Measurements from ENCODE around the gene CLCNKB. TPM values are rescaled to one million over a fixed set of nuclear protein-coding genes. Genes with fewer than 3 reads are reported as not detected.
A peak's percentile ranks its signal among the peaks of the same experiment; 100 is the strongest.
"Not testable (repeated sequence)": the region's sequence is repeated elsewhere in the genome, so short reads cannot be mapped to it uniquely, and the experiment has no call there.

CLCNKB gene
- polyA plus RNA-seq, 2 donors = 0.06 TPM; not detected in 1

GRCh38 chr1:16043950-16044349, 368 bp downstream of the CLCNKB start:
- Histone ChIP-seq H3K36me3 (ENCODE audit: control insufficient read depth in 2 of 2, insufficient read depth in 2 of 2, low read length in 1 of 2) (no peaks in the 10 kb centered on the region), H3K27ac (ENCODE audit: low read depth in 2 of 2, low read length in 1 of 2) (no peak overlapping the region), H3K9me3 (ENCODE audit: control insufficient read depth in 2 of 2, insufficient read depth in 1 of 2, low read depth in 1 of 2, low read length in 1 of 2) (no peaks in the 10 kb centered on the region), H3K4me1 (ENCODE audit: control insufficient read depth in 2 of 2, insufficient read depth in 2 of 2, low read length in 1 of 2) (no peaks in the 10 kb centered on the region), H3K27me3 (ENCODE audit: control insufficient read depth in 1 of 2, insufficient read depth in 2 of 2, low read length in 2 of 2) (no peaks in the 10 kb centered on the region), H3K4me3 (ENCODE audit: low read depth in 1 of 2, low read length in 2 of 2) (no peak overlapping the region)
- WGBS, 2 donors = 86 to 97% methylated on average over 2 to 5 of the region's 5 CpGs

DNA sequence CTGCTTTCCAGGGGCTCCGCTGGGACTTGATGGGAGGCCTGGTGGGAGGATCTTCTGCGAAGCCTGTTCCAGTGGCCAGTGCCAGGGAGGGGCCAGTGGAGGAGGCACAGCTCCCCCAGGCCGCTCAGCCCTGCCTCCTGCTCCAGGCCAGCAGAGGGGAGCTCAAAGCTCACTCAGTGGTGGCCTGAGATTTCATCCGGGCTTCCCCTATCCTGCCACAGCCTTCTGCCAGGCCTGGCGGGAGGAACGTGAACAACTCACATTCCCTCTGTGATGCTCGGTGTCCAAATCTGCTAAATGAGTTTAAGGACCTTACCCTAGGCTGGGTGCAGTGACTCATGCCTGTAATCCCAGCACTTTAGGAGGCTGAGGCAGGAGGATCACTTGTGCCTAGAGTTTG, 3.3 kb downstream of the CLCNKB start:
- Histone ChIP-seq H3K36me3 (ENCODE audit: control insufficient read depth in 2 of 2, insufficient read depth in 2 of 2, low read length in 1 of 2) (no peaks in the 10 kb centered on the region), H3K27ac (ENCODE audit: low read depth in 2 of 2, low read length in 1 of 2) (no peak overlapping the region), H3K27me3 (ENCODE audit: control insufficient read depth in 1 of 2, insufficient read depth in 2 of 2, low read length in 2 of 2) (no peaks in the 10 kb centered on the region), H3K4me1 (ENCODE audit: control insufficient read depth in 2 of 2, insufficient read depth in 2 of 2, low read length in 1 of 2) (no peaks in the 10 kb centered on the region), H3K9me3 (ENCODE audit: control insufficient read depth in 2 of 2, insufficient read depth in 1 of 2, low read depth in 1 of 2, low read length in 1 of 2) (no peaks in the 10 kb centered on the region), H3K4me3 (ENCODE audit: low read depth in 1 of 2, low read length in 2 of 2) (no peak overlapping the region)
- WGBS, 2 donors = 60 to 62% methylated on average over 7 of the region's 7 CpGs

- WGBS, 2 donors = 70 to 85% methylated on average over 13 to 19 of the region's 19 CpGs
- Histone ChIP-seq H3K4me1 (ENCODE audit: control insufficient read depth in 2 of 2, insufficient read depth in 2 of 2, low read length in 1 of 2) (no peaks in the 10 kb centered on the region), H3K9me3 (ENCODE audit: control insufficient read depth in 2 of 2, insufficient read depth in 1 of 2, low read depth in 1 of 2, low read length in 1 of 2) (no peaks in the 10 kb centered on the region), H3K27ac (ENCODE audit: low read depth in 2 of 2, low read length in 1 of 2) (no peak overlapping the region), H3K36me3 (ENCODE audit: control insufficient read depth in 2 of 2, insufficient read depth in 2 of 2, low read length in 1 of 2) (no peaks in the 10 kb centered on the region), H3K27me3 (ENCODE audit: control insufficient read depth in 1 of 2, insufficient read depth in 2 of 2, low read length in 2 of 2) (no peaks in the 10 kb centered on the region), H3K4me3 (ENCODE audit: low read depth in 1 of 2, low read length in 2 of 2) (no peak overlapping the region)
These were observed 4.4 kb downstream of the CLCNKB start for GRCh38 chr1:16047791-16048475.

DNA sequence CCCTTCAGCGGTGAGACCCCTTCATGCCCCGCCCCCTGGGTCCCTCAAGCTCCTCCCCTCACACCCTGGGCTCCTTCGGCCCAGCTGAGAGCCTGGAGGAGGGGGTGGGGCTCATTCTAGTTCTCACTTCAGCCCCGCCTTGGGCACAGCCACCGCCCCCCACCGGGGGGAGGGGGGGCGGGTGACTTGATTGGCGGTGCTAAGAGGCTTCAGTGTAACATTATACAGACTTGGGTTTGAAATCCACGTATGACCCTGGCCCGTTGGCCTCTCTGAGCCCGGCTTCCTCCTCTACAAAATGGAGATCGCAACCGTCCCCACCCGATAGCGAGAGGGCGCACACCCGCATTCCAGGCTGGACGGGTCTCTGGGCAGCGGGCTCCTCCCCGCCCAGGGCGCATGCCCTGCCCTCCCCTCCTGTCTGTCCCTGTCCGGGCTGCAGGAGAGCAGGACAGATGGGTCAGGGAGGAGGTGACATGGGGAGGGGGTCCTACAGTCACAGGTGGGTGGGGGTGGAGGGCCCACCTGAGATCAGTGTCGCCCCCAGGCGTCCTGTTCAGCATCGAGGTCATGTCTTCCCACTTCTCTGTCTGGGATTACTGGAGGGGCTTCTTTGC, 5.1 kb downstream of the CLCNKB start:
- WGBS, 2 donors = 2 to 5% methylated on average over 20 to 25 of the region's 25 CpGs
- Histone ChIP-seq H3K27me3 (ENCODE audit: control insufficient read depth in 1 of 2, insufficient read depth in 2 of 2, low read length in 2 of 2) (no peaks in the 10 kb centered on the region), H3K9me3 (ENCODE audit: control insufficient read depth in 2 of 2, insufficient read depth in 1 of 2, low read depth in 1 of 2, low read length in 1 of 2) (no peaks in the 10 kb centered on the region), H3K36me3 (ENCODE audit: control insufficient read depth in 2 of 2, insufficient read depth in 2 of 2, low read length in 1 of 2) (no peaks in the 10 kb centered on the region), H3K4me3 (ENCODE audit: low read depth in 1 of 2, low read length in 2 of 2) (peak overlapping the region; percentile 26 to 28), H3K27ac (ENCODE audit: low read depth in 2 of 2, low read length in 1 of 2) (no peak overlapping the region), H3K4me1 (ENCODE audit: control insufficient read depth in 2 of 2, insufficient read depth in 2 of 2, low read length in 1 of 2) (no peaks in the 10 kb centered on the region)

DNA sequence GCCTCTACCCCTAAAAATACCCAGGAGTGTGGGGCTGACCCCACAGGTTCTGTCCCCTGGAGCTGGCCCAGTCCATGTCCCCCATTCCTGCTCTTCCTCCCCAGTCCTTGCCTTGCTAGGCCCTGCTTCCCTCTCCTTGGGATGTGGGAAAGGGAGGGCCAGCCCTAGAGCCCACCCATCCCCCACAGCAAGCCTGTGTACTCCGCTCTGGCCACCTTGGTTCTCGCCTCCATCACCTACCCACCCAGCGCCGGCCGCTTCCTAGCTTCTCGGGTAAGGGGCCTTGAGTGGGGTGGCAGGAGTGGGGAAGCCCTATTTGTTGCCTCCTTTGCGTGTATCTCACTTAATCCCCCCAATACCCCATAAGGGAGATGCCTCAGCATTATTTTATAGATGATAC, 6.7 kb downstream of the CLCNKB start:
- Histone ChIP-seq H3K36me3 (ENCODE audit: control insufficient read depth in 2 of 2, insufficient read depth in 2 of 2, low read length in 1 of 2) (no peaks in the 10 kb centered on the region), H3K4me3 (ENCODE audit: low read depth in 1 of 2, low read length in 2 of 2) (no peak overlapping the region), H3K4me1 (ENCODE audit: control insufficient read depth in 2 of 2, insufficient read depth in 2 of 2, low read length in 1 of 2) (no peaks in the 10 kb centered on the region), H3K27ac (ENCODE audit: low read depth in 2 of 2, low read length in 1 of 2) (no peak overlapping the region), H3K9me3 (ENCODE audit: control insufficient read depth in 2 of 2, insufficient read depth in 1 of 2, low read depth in 1 of 2, low read length in 1 of 2) (no peaks in the 10 kb centered on the region), H3K27me3 (ENCODE audit: control insufficient read depth in 1 of 2, insufficient read depth in 2 of 2, low read length in 2 of 2) (no peaks in the 10 kb centered on the region)
- WGBS, 2 donors = 84 to 86% methylated on average over 7 of the region's 7 CpGs

- H3K9me3 ChIP-seq (ENCODE audit: control insufficient read depth in 2 of 2, insufficient read depth in 1 of 2, low read depth in 1 of 2, low read length in 1 of 2) = no peaks in the 10 kb centered on the region
- H3K27ac ChIP-seq (ENCODE audit: low read depth in 2 of 2, low read length in 1 of 2) = no peak overlapping the region
- H3K36me3 ChIP-seq (ENCODE audit: control insufficient read depth in 2 of 2, insufficient read depth in 2 of 2, low read length in 1 of 2) = no peaks in the 10 kb centered on the region
- H3K4me1 ChIP-seq (ENCODE audit: control insufficient read depth in 2 of 2, insufficient read depth in 2 of 2, low read length in 1 of 2) = peaks cover 0 to 4% of the 10 kb centered on the region in 2 donors
- 88 to 90% methylated on average over 3 of the region's 3 CpGs for WGBS, 2 donors
- H3K27me3 ChIP-seq (ENCODE audit: control insufficient read depth in 1 of 2, insufficient read depth in 2 of 2, low read length in 2 of 2) = no peaks in the 10 kb centered on the region
- H3K4me3 ChIP-seq (ENCODE audit: low read depth in 1 of 2, low read length in 2 of 2) = no peak overlapping the region
These were observed 7.5 kb downstream of the CLCNKB start for GRCh38 chr1:16051039-16051438.

DNA sequence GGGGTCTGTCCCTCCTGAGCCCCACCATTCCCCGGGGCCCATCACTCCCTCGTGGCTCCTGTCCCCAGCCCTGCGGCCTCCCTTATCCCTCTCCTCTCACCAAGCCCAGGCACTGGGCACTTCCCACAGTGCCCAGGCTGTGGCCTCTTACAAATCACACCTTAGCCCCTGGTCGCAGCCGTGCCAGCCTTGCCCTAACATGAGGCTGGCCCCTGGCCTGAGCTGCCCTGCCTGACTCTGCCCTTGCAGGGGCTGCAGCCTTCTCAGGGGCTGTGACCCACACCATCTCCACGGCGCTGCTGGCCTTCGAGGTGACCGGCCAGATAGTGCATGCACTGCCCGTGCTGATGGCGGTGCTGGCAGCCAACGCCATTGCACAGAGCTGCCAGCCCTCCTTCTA, 8.4 kb downstream of the CLCNKB start:
- H3K9me3 ChIP-seq (ENCODE audit: control insufficient read depth in 2 of 2, insufficient read depth in 1 of 2, low read depth in 1 of 2, low read length in 1 of 2); H3K36me3 ChIP-seq (ENCODE audit: control insufficient read depth in 2 of 2, insufficient read depth in 2 of 2, low read length in 1 of 2); H3K27ac ChIP-seq (ENCODE audit: low read depth in 2 of 2, low read length in 1 of 2); H3K27me3 ChIP-seq (ENCODE audit: control insufficient read depth in 1 of 2, insufficient read depth in 2 of 2, low read length in 2 of 2); H3K4me1 ChIP-seq (ENCODE audit: control insufficient read depth in 2 of 2, insufficient read depth in 2 of 2, low read length in 1 of 2); H3K4me3 ChIP-seq (ENCODE audit: low read depth in 1 of 2, low read length in 2 of 2): not testable (repeated sequence)
- WGBS, 2 donors = 89 to 91% methylated on average over 9 to 12 of the region's 12 CpGs

- H3K27ac ChIP-seq (ENCODE audit: low read depth in 2 of 2, low read length in 1 of 2) = no peak overlapping the region
- H3K4me1 ChIP-seq (ENCODE audit: control insufficient read depth in 2 of 2, insufficient read depth in 2 of 2, low read length in 1 of 2) = peaks cover 0 to 4% of the 10 kb centered on the region in 2 donors
- WGBS, 2 donors = 76 to 85% methylated on average over 8 of the region's 8 CpGs
- no peaks in the 10 kb centered on the region for H3K36me3 ChIP-seq (ENCODE audit: control insufficient read depth in 2 of 2, insufficient read depth in 2 of 2, low read length in 1 of 2)
- H3K27me3 ChIP-seq (ENCODE audit: control insufficient read depth in 1 of 2, insufficient read depth in 2 of 2, low read length in 2 of 2) = no peaks in the 10 kb centered on the region
- no peaks in the 10 kb centered on the region for H3K9me3 ChIP-seq (ENCODE audit: control insufficient read depth in 2 of 2, insufficient read depth in 1 of 2, low read depth in 1 of 2, low read length in 1 of 2)
- no peak overlapping the region for H3K4me3 ChIP-seq (ENCODE audit: low read depth in 1 of 2, low read length in 2 of 2)
These were observed 10.4 kb downstream of the CLCNKB start for GRCh38 chr1:16053781-16054502.

DNA sequence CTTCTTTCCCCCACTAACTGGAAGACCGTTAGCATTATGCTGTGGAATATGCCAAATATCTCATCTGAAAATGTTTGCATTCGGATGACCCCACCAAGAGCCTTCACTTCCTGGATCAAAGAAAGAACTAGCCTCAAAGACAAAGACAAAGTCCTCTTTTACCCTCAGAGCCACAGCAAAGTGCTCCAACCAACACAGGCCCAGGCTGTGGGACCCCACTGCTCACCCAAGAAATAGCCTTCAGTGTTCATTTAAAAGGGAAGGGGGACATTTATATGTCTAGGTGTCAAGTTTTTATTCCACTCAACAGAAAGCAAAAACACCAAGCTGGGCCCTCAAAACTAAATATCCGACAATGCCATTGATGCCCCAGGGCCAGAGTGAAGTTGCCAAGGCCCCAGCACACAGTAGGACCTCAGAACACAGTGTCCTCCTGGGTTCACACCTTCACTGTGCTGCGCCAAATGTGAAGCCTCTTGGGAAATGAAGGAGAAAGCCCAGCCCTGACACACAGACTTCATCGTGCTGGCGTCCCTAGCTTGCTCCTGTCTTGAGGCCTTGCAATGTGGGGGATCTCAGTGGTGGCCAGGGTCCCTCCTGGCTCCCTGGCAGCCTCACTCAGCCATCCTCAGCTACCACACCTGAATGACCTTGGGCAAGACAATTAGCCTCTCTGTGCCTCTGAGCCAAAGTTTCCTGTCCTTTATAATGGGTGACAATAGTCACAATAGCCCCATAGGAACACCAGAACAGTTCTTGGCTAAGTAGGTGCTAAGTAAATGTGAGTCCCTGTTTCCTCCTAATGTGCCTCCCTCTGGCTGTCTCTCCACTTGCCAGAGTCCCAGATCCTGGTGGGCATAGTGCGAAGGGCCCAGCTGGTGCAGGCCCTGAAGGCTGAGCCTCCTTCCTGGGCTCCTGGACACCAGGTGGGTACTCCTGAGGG, 11.3 kb downstream of the CLCNKB start:
- H3K9me3 ChIP-seq (ENCODE audit: control insufficient read depth in 2 of 2, insufficient read depth in 1 of 2, low read depth in 1 of 2, low read length in 1 of 2) = no peaks in the 10 kb centered on the region
- no peak overlapping the region for H3K4me3 ChIP-seq (ENCODE audit: low read depth in 1 of 2, low read length in 2 of 2)
- H3K27me3 ChIP-seq (ENCODE audit: control insufficient read depth in 1 of 2, insufficient read depth in 2 of 2, low read length in 2 of 2) = no peaks in the 10 kb centered on the region
- H3K4me1 ChIP-seq (ENCODE audit: control insufficient read depth in 2 of 2, insufficient read depth in 2 of 2, low read length in 1 of 2) = peaks cover 0 to 4% of the 10 kb centered on the region in 2 donors
- H3K36me3 ChIP-seq (ENCODE audit: control insufficient read depth in 2 of 2, insufficient read depth in 2 of 2, low read length in 1 of 2) = no peaks in the 10 kb centered on the region
- 80 to 88% methylated on average over 7 of the region's 7 CpGs for WGBS, 2 donors
- H3K27ac ChIP-seq (ENCODE audit: low read depth in 2 of 2, low read length in 1 of 2) = no peak overlapping the region

All from esophagus (tissue), 2 donors.